GM18520 (cell line): Measurements from ENCODE around the gene ACBD7.

Experiments used
- ATAC-seq: cut with Tn5 transposase; IDR thresholded peaks from one replicate; pipeline ENCODE4 v1.9.1; 2021; ENCODE audit not compliant: unreplicated experiment

Gene ACBD7

GRCh38 chr10:15088428-15089261, at the start of gene ACBD7:
Gene ACBD7, minus strand, starts transcription at chr10:15088776. Its CDS starts 48 bp downstream, at chr10:15088728.
- ATAC-seq, result peak; percentile 94

- ATAC-seq, result no peak
Measured at GRCh38 chr10:15137636-15138035, 49.1 kb upstream of the ACBD7 start.

- no peak for ATAC-seq
Measured at GRCh38 chr10:15137036-15137359, 48.4 kb upstream of the ACBD7 start.

GRCh38 chr10:15136129-15137035, 47.8 kb upstream of the ACBD7 start:
- no peak for ATAC-seq

- no peak for ATAC-seq
Measured at GRCh38 chr10:15131330-15131729, 42.8 kb upstream of the ACBD7 start.

- ATAC-seq, result no peak
Measured at GRCh38 chr10:15124908-15125307, 36.3 kb upstream of the ACBD7 start.

GRCh38 chr10:15124190-15124589, 35.6 kb upstream of the ACBD7 start:
- no peak for ATAC-seq

- no peak for ATAC-seq
Measured at GRCh38 chr10:15123749-15124184, 35.2 kb upstream of the ACBD7 start.

- peak; percentile 95 for ATAC-seq
Measured at GRCh38 chr10:15122477-15123030, 34.0 kb upstream of the ACBD7 start.

- no peak for ATAC-seq
Measured at GRCh38 chr10:15121707-15122106, 33.1 kb upstream of the ACBD7 start.

- ATAC-seq, result no peak
Measured at GRCh38 chr10:15120523-15120922, 31.9 kb upstream of the ACBD7 start.

- ATAC-seq, result no peak
Measured at GRCh38 chr10:15118615-15119014, 30.0 kb upstream of the ACBD7 start.

- no peak for ATAC-seq
Measured at GRCh38 chr10:15116225-15116624, 27.6 kb upstream of the ACBD7 start.

GRCh38 chr10:15113766-15114165, 25.2 kb upstream of the ACBD7 start:
- ATAC-seq, result no peak

GRCh38 chr10:15112657-15113056, 24.1 kb upstream of the ACBD7 start:
- ATAC-seq, result no peak

GRCh38 chr10:15106352-15107013, 17.9 kb upstream of the ACBD7 start:
- no peak for ATAC-seq

- ATAC-seq, result no peak
Measured at GRCh38 chr10:15103513-15103912, 14.9 kb upstream of the ACBD7 start.

- ATAC-seq, result no peak
Measured at GRCh38 chr10:15099886-15100285, 11.3 kb upstream of the ACBD7 start.

- ATAC-seq, result peak; percentile 80
Measured at GRCh38 chr10:15097011-15097812, 8.6 kb upstream of the ACBD7 start, which contains the start of gene RPP38. Gene RPP38, plus strand, starts transcription at chr10:15097355. Its CDS starts 5,960 bp downstream, at chr10:15103315.

- ATAC-seq, result no peak
Measured at GRCh38 chr10:15096661-15097010, 8.1 kb upstream of the ACBD7 start.
